HEK293T (cell line): ENCODE results near the gene SNED1.

Source experiments
- CTBP1 ChIP-seq: fragments of 450-650 bp; IDR thresholded peaks from 2 replicates; pipeline ENCODE4 v1.6.1; 2016; ENCODE audit warnings: borderline replicate concordance
- ELF4 ChIP-seq: fragments of 450-650 bp; IDR thresholded peaks from 2 replicates; pipeline ENCODE4 v1.6.1; 2017; ENCODE audit warnings: antibody characterized with exemption
- FOXA1 ChIP-seq: fragments of 450-650 bp; IDR thresholded peaks from 2 replicates; pipeline ENCODE4 v1.6.1; 2016; ENCODE audit warnings: mild to moderate bottlenecking
- FOXM1 ChIP-seq: fragments of 450-650 bp; IDR thresholded peaks from 2 replicates; pipeline ENCODE4 v1.6.1; 2017; ENCODE audit warnings: mild to moderate bottlenecking, borderline replicate concordance
- NFRKB ChIP-seq: fragments of 450-650 bp; IDR thresholded peaks from 2 replicates; pipeline ENCODE4 v1.6.1; 2016; ENCODE audit warnings: mild to moderate bottlenecking, moderate library complexity
- SP1 ChIP-seq: fragments of 450-650 bp; IDR thresholded peaks from 2 replicates; pipeline ENCODE4 v1.6.1; 2017

DNA sequence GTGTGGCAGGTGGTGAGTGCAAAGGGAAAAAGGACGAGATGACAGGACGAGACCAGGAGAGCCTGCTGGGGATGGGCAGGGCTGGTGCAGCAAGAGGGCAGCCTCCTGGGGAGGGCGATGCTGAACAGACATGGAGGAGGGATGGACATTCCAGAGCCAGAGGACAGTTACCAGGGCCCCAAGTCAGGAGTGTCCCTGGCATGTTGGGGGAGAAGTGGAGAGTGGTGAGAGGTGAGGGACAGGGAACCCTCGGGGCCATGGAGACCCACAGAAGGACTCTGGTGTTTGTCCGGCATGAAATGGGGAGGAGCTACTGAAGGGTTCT lies 84.6 kb downstream of the SNED1 start:
- TF ChIP-seq FOXM1 (no peak), CTBP1 (no peak), NFRKB (no peak), FOXA1 (no peak), ELF4 (no peak), SP1 (no peak)
